Neural cell (in vitro differentiated cells): Measurements from ENCODE around the gene ADM.

ENCODE experiments used
- TAF1 ChIP-seq: IDR thresholded peaks from 2 replicates; pipeline ENCODE4 v1.6.1; 2012; ENCODE audit warnings: low read depth
- TF ChIP-seq, protein P1 (sequence below): fragments of 450-650 bp; IDR thresholded peaks from 2 replicates; pipeline ENCODE4 v1.5.1; 2014; ENCODE audit warnings: antibody characterized with exemption, mild to moderate bottlenecking, moderate library complexity; ENCODE audit not compliant: poor library complexity, severe bottlenecking
- TF ChIP-seq, protein P2 (sequence below): IDR thresholded peaks from 2 replicates; pipeline ENCODE4 v1.6.1; 2012; ENCODE audit warnings: borderline replicate concordance

DNA sequence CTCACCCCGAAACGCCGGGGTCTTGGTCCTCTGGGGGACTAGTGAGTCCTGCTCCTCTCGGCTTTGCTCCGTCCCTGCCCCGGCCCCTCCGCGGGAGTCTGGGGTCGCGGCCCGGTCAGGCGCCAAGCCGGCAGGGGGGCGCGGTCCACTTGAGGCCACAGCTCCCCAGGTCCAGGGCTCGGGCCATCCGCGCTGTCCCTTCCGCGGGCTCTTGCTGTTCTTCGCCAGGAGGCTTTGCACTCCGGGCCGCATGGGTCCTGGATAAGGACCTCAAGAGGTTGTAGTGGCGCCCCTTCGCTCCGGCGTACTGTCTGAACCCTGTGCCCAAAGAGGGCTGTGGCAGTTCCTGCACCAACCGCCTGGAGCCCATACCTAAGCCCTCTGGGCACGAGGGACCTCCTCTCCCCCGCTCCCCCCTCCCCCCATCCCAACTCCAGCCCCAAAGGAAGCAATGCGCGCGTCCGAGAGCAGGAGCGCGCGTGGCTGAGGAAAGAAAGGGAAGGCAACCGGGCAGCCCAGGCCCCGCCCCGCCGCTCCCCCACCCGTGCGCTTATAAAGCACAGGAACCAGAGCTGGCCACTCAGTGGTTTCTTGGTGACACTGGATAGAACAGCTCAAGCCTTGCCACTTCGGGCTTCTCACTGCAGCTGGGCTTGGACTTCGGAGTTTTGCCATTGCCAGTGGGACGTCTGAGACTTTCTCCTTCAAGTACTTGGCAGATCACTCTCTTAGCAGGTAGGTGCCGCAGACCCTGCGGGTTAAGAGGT, at the start of gene ADM:
- TF ChIP-seq, protein P1, sequence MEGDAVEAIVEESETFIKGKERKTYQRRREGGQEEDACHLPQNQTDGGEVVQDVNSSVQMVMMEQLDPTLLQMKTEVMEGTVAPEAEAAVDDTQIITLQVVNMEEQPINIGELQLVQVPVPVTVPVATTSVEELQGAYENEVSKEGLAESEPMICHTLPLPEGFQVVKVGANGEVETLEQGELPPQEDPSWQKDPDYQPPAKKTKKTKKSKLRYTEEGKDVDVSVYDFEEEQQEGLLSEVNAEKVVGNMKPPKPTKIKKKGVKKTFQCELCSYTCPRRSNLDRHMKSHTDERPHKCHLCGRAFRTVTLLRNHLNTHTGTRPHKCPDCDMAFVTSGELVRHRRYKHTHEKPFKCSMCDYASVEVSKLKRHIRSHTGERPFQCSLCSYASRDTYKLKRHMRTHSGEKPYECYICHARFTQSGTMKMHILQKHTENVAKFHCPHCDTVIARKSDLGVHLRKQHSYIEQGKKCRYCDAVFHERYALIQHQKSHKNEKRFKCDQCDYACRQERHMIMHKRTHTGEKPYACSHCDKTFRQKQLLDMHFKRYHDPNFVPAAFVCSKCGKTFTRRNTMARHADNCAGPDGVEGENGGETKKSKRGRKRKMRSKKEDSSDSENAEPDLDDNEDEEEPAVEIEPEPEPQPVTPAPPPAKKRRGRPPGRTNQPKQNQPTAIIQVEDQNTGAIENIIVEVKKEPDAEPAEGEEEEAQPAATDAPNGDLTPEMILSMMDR = peak; percentile 56
- TF ChIP-seq, protein P2, sequence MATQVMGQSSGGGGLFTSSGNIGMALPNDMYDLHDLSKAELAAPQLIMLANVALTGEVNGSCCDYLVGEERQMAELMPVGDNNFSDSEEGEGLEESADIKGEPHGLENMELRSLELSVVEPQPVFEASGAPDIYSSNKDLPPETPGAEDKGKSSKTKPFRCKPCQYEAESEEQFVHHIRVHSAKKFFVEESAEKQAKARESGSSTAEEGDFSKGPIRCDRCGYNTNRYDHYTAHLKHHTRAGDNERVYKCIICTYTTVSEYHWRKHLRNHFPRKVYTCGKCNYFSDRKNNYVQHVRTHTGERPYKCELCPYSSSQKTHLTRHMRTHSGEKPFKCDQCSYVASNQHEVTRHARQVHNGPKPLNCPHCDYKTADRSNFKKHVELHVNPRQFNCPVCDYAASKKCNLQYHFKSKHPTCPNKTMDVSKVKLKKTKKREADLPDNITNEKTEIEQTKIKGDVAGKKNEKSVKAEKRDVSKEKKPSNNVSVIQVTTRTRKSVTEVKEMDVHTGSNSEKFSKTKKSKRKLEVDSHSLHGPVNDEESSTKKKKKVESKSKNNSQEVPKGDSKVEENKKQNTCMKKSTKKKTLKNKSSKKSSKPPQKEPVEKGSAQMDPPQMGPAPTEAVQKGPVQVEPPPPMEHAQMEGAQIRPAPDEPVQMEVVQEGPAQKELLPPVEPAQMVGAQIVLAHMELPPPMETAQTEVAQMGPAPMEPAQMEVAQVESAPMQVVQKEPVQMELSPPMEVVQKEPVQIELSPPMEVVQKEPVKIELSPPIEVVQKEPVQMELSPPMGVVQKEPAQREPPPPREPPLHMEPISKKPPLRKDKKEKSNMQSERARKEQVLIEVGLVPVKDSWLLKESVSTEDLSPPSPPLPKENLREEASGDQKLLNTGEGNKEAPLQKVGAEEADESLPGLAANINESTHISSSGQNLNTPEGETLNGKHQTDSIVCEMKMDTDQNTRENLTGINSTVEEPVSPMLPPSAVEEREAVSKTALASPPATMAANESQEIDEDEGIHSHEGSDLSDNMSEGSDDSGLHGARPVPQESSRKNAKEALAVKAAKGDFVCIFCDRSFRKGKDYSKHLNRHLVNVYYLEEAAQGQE = no peak
- TF ChIP-seq TAF1 = no peak
